Prostate gland (tissue), 2 donors: ENCODE results near the gene GBX1.

Source experiments
- CTCF ChIP-seq, 4 experiments: fragments of 200-600 bp in 2 of 4; fragments of 450-650 bp in 2 of 4; sonication (generic) in 2 of 4; IDR thresholded peaks; 1 replicate in 3 of 4; 2 replicates in 1 of 4; pipeline ENCODE4 v1.5.1; 2016 to 2019; ENCODE audit warnings: antibody characterized with exemption in 4 of 4, mild to moderate bottlenecking in 2 of 4, moderate library complexity in 2 of 4
- POLR2A ChIP-seq: fragments of 450-650 bp; IDR thresholded peaks from one replicate; pipeline ENCODE4 v1.6.1; 2016; ENCODE audit warnings: antibody characterized with exemption, mild to moderate bottlenecking

- TF ChIP-seq CTCF (IDR thresholded peaks at IDR 0.05) (no peak), POLR2A (no peak)
Observed at GRCh38 chr7:151174246-151175046, 7.0 kb upstream of the GBX1 start.
